SK-N-SH (cell line): ENCODE results near the gene GLS. TPM values are rescaled to one million over a fixed set of nuclear protein-coding genes. Genes with fewer than 3 reads are reported as not detected.

Experiments
- CTCF ChIA-PET: fragments of 300-600, 350-600 bp; formaldehyde crosslinking; extraction: SDS; loops from one replicate; lab custom pipeline; 2021; lab: Yijun Ruan, JAX
- POLR2A ChIA-PET: fragments of 350-600 bp; sonication (Branson Sonifier 250); formaldehyde crosslinking; extraction: SDS; loops from one replicate; lab custom pipeline; 2020; ENCODE audit warnings: antibody characterized with exemption, inconsistent platforms; lab: Yijun Ruan, JAX
- DNase-seq: peaks from one replicate; pipeline ENCODE4 v3.0.0; 2012
- H2AFZ ChIP-seq: fragments of 200-600 bp; sonication (generic); 2 replicates; pipeline ENCODE4 v1.8.1; 2016; ENCODE audit warnings: antibody characterized with exemption, mild to moderate bottlenecking, low read depth
- H3F3A ChIP-seq: fragments of 200-600 bp; sonication (generic); replicated peaks from 2 replicates; pipeline ENCODE3; 2016; ENCODE audit warnings: antibody characterized with exemption, mild to moderate bottlenecking; ENCODE audit not compliant: insufficient read depth
- H3K27ac ChIP-seq, 2 experiments: fragments of 200-500 bp in 1 of 2; fragments of 200-600 bp in 1 of 2; sonication (Bioruptor generic) in 1 of 2; sonication (generic), shearing (Covaris generic) in 1 of 2; 2 replicates each; pipeline versions ENCODE4 v1.5.1 to v1.6.1; 2014 to 2016; ENCODE audit warnings: low read depth in 2 of 2, inconsistent platforms in 1 of 2, low read length in 1 of 2, mild to moderate bottlenecking in 1 of 2, mixed read lengths in 1 of 2
- H3K27me3 ChIP-seq: fragments of 200-600 bp; sonication (generic), shearing (Covaris generic); 2 replicates; pipeline ENCODE4 v1.6.1; 2016; ENCODE audit warnings: mixed run types; ENCODE audit not compliant: insufficient read depth
- H3K36me3 ChIP-seq, 2 experiments: fragments of 200-500 bp in 1 of 2; fragments of 200-600 bp in 1 of 2; sonication (Bioruptor generic) in 1 of 2; sonication (generic) in 1 of 2; replicated peaks in 1 of 2; 2 replicates each; pipeline versions ENCODE3 to v1.5.1; 2014 to 2016; ENCODE audit warnings: low read length in 1 of 2, mild to moderate bottlenecking in 1 of 2; ENCODE audit not compliant: insufficient read depth in 2 of 2, control insufficient read depth in 1 of 2
- H3K4me1 ChIP-seq, 2 experiments: fragments of 200-500 bp in 1 of 2; fragments of 200-600 bp in 1 of 2; sonication (Bioruptor generic) in 1 of 2; sonication (generic), shearing (Covaris generic) in 1 of 2; 2 replicates each; pipeline versions ENCODE4 v1.5.1 to v1.6.1; 2014 to 2016; ENCODE audit warnings: low read depth in 1 of 2, low read length in 1 of 2, mixed run types in 1 of 2; ENCODE audit not compliant: insufficient read depth in 2 of 2, control insufficient read depth in 1 of 2
- H3K4me2 ChIP-seq: fragments of 200-600 bp; sonication (generic), shearing (Covaris generic); 2 replicates; pipeline ENCODE4 v1.6.1; 2017; ENCODE audit warnings: mixed run types
- H3K4me3 ChIP-seq, 2 experiments: fragments of 200-500 bp in 1 of 2; fragments of 200-600 bp in 1 of 2; sonication (Bioruptor generic) in 1 of 2; sonication (generic), shearing (Covaris generic) in 1 of 2; 2 replicates each; pipeline versions ENCODE4 v1.5.1 to v1.8.1; 2014 to 2016; ENCODE audit warnings: low read depth in 2 of 2, inconsistent platforms in 1 of 2, low read length in 1 of 2, mild to moderate bottlenecking in 1 of 2, mixed read lengths in 1 of 2, moderate library complexity in 1 of 2
- H3K79me2 ChIP-seq: fragments of 200-600 bp; sonication (generic); 2 replicates; pipeline ENCODE4 v1.8.1; 2017; ENCODE audit warnings: mild to moderate bottlenecking; ENCODE audit not compliant: insufficient read depth
- H3K9ac ChIP-seq: fragments of 200-600 bp; sonication (generic); 2 replicates; pipeline ENCODE4 v1.6.1; 2017; ENCODE audit warnings: mixed run types
- H3K9me2 ChIP-seq: fragments of 200-600 bp; sonication (generic); 2 replicates; pipeline ENCODE4 v1.6.1; 2017; ENCODE audit warnings: mixed run types
- H3K9me3 ChIP-seq: fragments of 200-600 bp; sonication (generic); 2 replicates; pipeline ENCODE4 v1.6.1; 2017; ENCODE audit warnings: mixed run types, mild to moderate bottlenecking, moderate library complexity
- H4K20me1 ChIP-seq: fragments of 200-600 bp; sonication (generic); 2 replicates; pipeline ENCODE4 v1.6.1; 2017; ENCODE audit warnings: mild to moderate bottlenecking, mixed run types; ENCODE audit not compliant: insufficient read depth
- ELF1 ChIP-seq: IDR thresholded peaks from 2 replicates; pipeline ENCODE4 v1.4.0; 2012
- EP300 ChIP-seq, 2 experiments: IDR thresholded peaks; 2 replicates each; pipeline versions ENCODE4 v1.4.0 to v1.6.1; 2012; ENCODE audit warnings: borderline replicate concordance in 1 of 2, low read depth in 1 of 2, low read length in 1 of 2
- EZH2phosphoT487 ChIP-seq: fragments of 200-600 bp; sonication (generic); IDR thresholded peaks from 2 replicates; pipeline ENCODE4 v1.6.1; 2017; ENCODE audit warnings: low read depth, mixed run types, mild to moderate bottlenecking, antibody characterized with exemption, moderate library complexity, borderline replicate concordance
- FOXJ3 ChIP-seq: sonication (generic); formaldehyde crosslinking; IDR thresholded peaks from 2 replicates; pipeline ENCODE4 v1.5.1; 2020; ENCODE audit warnings: mild to moderate bottlenecking, missing genetic modification reagents
- JUND ChIP-seq: IDR thresholded peaks from 2 replicates; pipeline ENCODE4 v1.4.0; 2012
- MXI1 ChIP-seq: IDR thresholded peaks from 2 replicates; pipeline ENCODE4 v1.6.1; 2012; ENCODE audit warnings: mild to moderate bottlenecking, low read depth, low read length, improper control_type of control experiment
- NFIC ChIP-seq: IDR thresholded peaks from 2 replicates; pipeline ENCODE4 v1.4.0; 2012; ENCODE audit warnings: borderline replicate concordance
- RAD21 ChIP-seq: IDR thresholded peaks from 2 replicates; pipeline ENCODE4 v1.6.1; 2012; ENCODE audit warnings: mild to moderate bottlenecking, low read length
- RCOR1 ChIP-seq: fragments of 150-350 bp; IDR thresholded peaks from 2 replicates; pipeline ENCODE4 v1.6.1; 2017; ENCODE audit warnings: antibody characterized with exemption, low read length
- REST ChIP-seq: IDR thresholded peaks from 2 replicates; pipeline ENCODE4 v1.6.1; 2012; ENCODE audit warnings: mild to moderate bottlenecking, low read depth, low read length, moderate library complexity
- RXRA ChIP-seq: IDR thresholded peaks from 2 replicates; pipeline ENCODE4 v1.4.0; 2012; ENCODE audit warnings: low read depth, mild to moderate bottlenecking, borderline replicate concordance
- SIN3A ChIP-seq: IDR thresholded peaks from 2 replicates; pipeline ENCODE4 v1.6.1; 2012; ENCODE audit warnings: low read depth, mild to moderate bottlenecking, low read length, moderate library complexity, borderline replicate concordance
- TAF1 ChIP-seq: IDR thresholded peaks from 2 replicates; pipeline ENCODE4 v1.6.1; 2012; ENCODE audit warnings: low read depth, mild to moderate bottlenecking, low read length, moderate library complexity, borderline replicate concordance
- TCF12 ChIP-seq: IDR thresholded peaks from 2 replicates; pipeline ENCODE4 v1.4.0; 2012
- TEAD4 ChIP-seq: IDR thresholded peaks from 2 replicates; pipeline ENCODE4 v1.4.0; 2012; ENCODE audit warnings: mild to moderate bottlenecking, borderline replicate concordance; ENCODE audit not compliant: insufficient read depth
- YY1 ChIP-seq: IDR thresholded peaks from 2 replicates; pipeline ENCODE4 v1.4.0; 2012; ENCODE audit warnings: low read depth, mild to moderate bottlenecking
- WGBS: methylation state at CpG from one replicate; pipeline ENCODE4 v1.1.6; 2017; ENCODE audit warnings: low lambda C conversion rate; 5-methylcytosine and 5-hydroxymethylcytosine counted together
- polyA plus RNA-seq, 3 experiments: library from polyadenylated mRNA; depleted of rRNA; stranded (reverse); fragments of >200 nt; gene quantifications; 2 replicates each; pipeline ENCODE4 v1.2.3, GENCODE V29; 2012
- TF ChIP-seq, protein P1 (sequence below): IDR thresholded peaks from 2 replicates; pipeline ENCODE4 v1.4.0; 2012; ENCODE audit warnings: low read depth, borderline replicate concordance
- TF ChIP-seq, protein P2 (sequence below): IDR thresholded peaks from 2 replicates; pipeline ENCODE4 v1.4.0; 2012; ENCODE audit warnings: low read depth

GLS gene
- polyA plus RNA-seq, 1 of the 3 experiments (the other 2 are of a cell fraction): 37.2 TPM

GRCh38 chr2:190981733-190982132 is 101.1 kb downstream of the GLS start:
- WGBS: 100% methylated on average over 1 of the region's 1 CpG
- Histone ChIP-seq H3K4me3 (no peak overlapping the region), H2AFZ (no peak overlapping the region), H4K20me1 (no peaks in the 10 kb centered on the region), H3K4me2 (no peak overlapping the region), H3F3A (peaks cover 22% of the 10 kb centered on the region), H3K36me3 (peaks cover 68 to 99% of the 10 kb centered on the region in 2 experiments), H3K9ac (no peak overlapping the region), H3K9me2 (no peaks in the 10 kb centered on the region), H3K27ac (no peak overlapping the region), H3K4me1 (peaks cover 17 to 23% of the 10 kb centered on the region in 2 experiments), H3K79me2 (no peaks in the 10 kb centered on the region), H3K27me3 (no peaks in the 10 kb centered on the region), H3K9me3 (no peaks in the 10 kb centered on the region)
- TF ChIP-seq EZH2phosphoT487 (no peak), SIN3A (no peak), RXRA (no peak), ELF1 (no peak), RAD21 (no peak), MXI1 (no peak), REST (no peak), TEAD4 (no peak), YY1 (no peak), EP300 (IDR thresholded peaks at IDR 0.05; ENCODE audit: borderline replicate concordance in 1 of 2, low read depth in 1 of 2, low read length in 1 of 2) (no peak), TAF1 (no peak), FOXJ3 (CRISPR knock-in tag) (no peak), JUND (no peak), RCOR1 (no peak), TCF12 (no peak), NFIC (no peak)
- TF ChIP-seq, protein P1, sequence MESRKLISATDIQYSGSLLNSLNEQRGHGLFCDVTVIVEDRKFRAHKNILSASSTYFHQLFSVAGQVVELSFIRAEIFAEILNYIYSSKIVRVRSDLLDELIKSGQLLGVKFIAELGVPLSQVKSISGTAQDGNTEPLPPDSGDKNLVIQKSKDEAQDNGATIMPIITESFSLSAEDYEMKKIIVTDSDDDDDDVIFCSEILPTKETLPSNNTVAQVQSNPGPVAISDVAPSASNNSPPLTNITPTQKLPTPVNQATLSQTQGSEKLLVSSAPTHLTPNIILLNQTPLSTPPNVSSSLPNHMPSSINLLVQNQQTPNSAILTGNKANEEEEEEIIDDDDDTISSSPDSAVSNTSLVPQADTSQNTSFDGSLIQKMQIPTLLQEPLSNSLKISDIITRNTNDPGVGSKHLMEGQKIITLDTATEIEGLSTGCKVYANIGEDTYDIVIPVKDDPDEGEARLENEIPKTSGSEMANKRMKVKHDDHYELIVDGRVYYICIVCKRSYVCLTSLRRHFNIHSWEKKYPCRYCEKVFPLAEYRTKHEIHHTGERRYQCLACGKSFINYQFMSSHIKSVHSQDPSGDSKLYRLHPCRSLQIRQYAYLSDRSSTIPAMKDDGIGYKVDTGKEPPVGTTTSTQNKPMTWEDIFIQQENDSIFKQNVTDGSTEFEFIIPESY: no peak
- TF ChIP-seq, protein P2, sequence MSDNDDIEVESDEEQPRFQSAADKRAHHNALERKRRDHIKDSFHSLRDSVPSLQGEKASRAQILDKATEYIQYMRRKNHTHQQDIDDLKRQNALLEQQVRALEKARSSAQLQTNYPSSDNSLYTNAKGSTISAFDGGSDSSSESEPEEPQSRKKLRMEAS: no peak
- no peak for DNase-seq
- ChIA-PET POLR2A (no interaction called here), CTCF (no interaction called here)
